COLO668 (cell line): ENCODE results near the gene KRTAP5-4.
"Not testable (repeated sequence)": the region's sequence is repeated elsewhere in the genome, so short reads cannot be mapped to it uniquely, and the experiment has no call there.

Experiments
- DNase-seq: peaks from one replicate; lab custom pipeline; 2025; ENCODE audit not compliant: unreplicated experiment; lab: John Stamatoyannopoulos, UW

The KRTAP5-4 gene, protein sequence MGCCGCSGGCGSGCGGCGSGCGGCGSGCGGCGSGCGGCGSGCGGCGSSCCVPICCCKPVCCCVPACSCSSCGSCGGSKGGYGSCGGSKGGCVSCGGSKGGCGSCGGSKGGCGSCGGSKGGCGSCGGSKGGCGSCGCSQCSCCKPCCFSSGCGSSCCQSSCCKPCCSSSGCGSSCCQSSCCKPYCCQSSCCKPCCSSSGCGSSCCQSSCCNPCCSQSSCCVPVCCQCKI

DNA sequence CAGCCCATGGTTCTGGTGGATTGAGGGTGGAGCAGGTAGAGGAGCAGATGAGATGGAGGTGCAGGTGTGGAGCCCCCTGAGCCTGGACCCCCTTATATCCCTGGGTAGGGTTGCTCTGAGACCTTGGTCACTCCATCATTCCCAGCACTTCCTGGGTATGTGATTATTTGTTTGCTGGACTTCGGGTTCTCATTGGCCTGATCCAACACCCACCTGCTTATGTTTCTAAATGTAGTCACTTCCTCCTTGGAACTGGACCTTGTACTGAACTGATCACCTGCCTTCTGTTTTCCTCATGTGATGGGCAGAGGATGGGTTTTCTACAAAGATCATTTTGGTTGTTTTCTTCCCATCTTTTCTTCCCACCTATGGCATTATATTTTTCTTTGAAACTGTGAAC lies at the start of gene KRTAP5-4:
Gene KRTAP5-4, minus strand, starts transcription at position 53 of the 400 bp plus-strand sequence. Its CDS starts 45 bp downstream, at position 8.
- peak; percentile 10 for DNase-seq

DNA sequence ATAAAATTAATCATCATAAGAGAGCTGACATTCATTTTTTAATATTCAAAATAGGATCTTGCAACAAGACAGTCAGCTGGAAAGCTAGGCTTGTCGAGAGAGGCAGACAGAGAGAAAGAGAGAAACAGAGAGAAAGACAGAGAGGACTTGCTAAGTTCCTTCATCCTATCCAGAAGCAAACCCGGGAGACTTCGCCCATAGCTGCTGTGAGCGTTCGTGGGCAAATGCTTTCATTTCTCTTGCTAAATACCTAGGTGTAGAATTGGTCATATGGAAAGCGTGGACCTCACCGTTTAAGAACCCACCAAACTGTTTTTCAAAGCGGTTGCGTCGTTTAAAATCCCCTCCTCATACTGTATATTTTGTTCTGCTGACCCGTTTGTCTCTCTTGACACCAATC lies 49.7 kb upstream of the KRTAP5-4 start:
- no peak for DNase-seq

DNA sequence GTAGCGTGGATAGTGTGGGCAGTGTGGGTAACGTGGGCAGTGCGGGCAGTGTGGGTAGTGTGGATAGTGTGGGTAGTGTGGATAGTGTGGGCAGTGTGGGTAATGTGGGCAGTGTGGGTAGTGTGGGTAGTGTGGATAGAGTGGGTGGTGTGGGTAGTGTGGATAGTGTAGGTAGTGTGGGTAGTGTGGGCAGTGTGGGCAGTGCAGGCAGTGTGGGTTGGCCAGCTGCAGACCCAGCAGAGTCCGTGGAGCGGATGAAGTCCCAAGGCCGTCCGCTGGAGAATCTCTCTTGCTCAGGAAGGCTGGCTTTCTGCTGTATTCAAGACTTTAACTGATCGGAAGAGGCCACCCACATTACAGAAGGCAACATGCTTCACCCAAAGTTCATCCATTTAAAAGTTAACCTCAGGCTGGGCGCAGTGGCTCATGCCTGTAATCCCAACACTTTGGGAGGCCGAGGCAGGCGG lies 49.0 kb upstream of the KRTAP5-4 start:
- DNase-seq, result no peak

DNA sequence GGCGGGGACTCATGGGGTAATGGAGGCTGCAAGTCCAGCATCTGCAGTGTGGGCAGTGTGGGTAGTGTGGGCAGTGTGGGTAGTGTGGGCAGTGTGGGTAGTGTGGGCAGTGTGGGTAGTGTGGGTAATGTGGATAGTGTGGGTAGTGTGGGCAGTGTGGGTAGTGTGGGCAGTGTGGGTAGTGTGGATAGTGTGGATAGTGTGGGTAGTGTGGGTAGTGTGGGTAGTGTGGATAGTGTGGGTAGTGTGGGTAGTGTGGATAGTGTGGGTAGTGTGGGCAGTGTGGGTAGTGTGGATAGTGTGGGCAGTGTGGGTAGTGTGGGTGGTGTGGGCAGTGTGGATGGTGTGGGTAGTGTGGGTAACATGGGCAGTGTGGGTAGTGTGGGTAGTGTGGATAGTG lies 48.5 kb upstream of the KRTAP5-4 start:
- not testable (repeated sequence) for DNase-seq

DNA sequence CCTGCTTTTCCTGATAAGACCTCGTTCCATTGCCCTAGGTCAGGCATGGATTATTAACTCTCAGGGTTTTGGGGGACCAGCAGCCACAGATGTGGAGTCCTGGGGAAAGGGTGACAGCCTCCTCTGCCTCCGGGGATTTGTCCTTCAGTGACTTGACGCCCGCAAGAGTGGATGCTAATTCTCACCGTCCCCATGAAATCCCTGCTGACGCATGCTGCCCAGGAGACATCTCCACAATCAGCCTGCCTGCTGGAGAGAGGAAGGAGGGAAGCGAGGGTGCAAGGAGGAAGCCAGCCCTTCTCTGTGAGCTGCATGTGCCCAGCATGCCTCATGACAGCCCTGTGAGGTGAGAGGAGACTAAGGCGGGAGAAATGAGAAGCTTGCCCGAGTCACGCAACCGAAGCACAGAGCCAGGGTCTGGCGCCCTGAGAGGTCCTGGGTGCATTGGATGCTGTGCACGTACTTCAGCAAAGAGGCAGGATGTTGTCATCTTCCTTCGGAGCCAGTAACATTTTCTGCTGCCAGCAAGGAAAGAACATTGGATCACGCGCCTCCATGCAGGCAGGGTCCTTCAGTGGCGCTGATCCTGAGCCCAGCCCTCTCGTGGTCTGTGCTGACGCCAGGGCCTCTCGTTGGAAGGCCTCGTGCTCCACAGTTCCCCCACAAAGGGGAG lies 47.7 kb upstream of the KRTAP5-4 start:
- no peak for DNase-seq

DNA sequence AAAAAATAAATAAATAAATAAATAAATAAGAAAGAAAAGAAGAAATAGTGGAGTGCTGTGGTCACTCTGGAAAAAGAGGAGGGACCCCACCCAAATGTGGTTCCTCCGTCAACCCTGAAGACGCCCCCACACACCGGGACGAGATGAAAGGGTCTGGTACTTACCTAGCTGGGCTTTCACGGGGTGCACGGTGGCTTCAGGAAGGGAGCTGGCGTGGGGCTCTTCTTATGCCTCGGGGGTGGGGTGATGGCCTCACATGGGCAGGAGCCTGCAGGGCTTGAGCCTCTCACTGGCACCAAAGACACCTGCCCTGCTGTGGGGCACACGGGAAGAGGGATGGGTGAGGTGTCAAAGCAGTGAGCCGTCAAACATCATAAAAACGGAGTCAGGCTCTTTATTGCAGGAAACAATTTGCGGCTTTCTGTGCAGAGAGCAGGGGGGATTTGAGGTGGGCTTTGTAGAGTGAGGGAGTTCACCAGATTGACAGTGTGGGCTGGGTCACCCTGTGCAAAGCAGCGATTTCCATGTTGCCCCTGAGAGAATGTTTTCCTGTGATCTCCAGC lies 47.1 kb upstream of the KRTAP5-4 start:
- DNase-seq, result no peak

DNA sequence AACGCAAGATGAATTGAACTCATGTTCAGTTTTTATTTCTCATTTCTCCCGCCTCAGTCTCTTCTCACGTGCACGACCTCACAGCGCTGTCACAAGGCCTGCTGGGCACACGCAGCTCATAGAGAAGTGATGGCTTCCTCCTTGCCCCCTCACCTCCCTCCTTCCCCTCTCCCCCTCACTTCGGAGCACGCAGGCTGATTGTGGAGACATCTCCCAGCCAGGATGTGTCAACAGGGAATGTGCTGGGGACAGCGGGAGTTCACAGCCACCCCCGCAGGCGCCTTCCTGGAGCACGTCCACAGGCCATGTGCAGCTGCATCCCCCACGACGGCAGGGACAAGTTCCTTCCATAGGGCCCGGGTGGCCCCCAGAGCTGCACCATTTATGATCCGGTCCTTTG lies 46.0 kb upstream of the KRTAP5-4 start:
- DNase-seq, result no peak

DNA sequence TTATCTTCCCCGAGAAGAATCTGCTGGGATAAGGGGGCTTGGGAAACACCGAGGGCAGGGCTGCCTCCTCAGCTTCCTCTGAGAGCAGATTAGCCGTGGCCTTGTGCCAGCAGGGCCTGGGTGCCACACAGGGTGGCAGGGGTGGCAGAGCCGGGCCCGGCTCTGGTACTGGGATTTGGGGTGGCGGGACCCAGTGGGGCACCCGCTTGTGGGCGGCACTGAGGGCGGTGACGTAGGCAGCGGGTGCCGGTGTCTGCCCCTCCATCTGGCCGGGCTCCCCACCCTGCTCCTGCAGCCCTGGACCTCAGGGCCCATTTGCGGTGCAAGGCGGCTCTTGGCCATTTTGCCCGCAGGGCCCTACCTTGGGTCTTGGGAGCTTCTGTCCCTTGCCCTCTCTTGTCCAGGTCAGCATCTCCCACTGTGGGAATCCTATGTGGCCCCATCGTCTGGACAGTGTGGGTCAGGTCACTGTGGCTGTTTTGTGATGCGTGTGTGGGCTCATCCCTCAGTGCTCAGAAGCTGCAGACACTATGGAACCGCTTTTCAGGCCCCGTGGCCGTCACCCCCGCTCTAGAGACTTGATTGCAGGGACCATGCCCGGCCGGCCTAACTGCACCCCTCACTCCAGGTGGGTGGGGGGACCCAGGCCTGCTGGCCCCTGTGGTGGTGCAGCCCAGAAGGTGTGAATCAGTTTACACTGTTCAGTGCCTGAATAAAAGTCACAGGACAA lies 45.3 kb upstream of the KRTAP5-4 start:
- DNase-seq, result no peak

DNA sequence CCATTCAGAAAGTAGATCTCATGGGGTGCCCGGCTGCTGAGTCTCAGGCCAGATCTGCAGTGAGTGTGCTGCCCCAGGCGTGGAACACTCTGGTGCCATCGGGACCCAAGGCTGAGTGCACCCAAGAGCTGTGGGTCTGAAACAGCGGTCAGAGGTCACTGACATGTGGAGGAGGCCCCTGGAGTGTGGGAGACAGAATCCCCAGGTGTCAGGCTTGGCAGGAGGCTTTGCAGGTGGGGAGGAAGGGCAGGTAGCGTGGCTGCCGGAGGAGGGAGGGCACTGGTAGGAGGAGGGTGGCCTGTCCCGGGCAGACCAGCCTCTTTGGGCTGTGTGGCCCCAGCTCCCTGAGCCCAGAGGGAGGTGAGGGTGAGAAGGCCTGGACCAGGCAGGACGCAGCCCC lies 43.4 kb upstream of the KRTAP5-4 start:
- no peak for DNase-seq

DNA sequence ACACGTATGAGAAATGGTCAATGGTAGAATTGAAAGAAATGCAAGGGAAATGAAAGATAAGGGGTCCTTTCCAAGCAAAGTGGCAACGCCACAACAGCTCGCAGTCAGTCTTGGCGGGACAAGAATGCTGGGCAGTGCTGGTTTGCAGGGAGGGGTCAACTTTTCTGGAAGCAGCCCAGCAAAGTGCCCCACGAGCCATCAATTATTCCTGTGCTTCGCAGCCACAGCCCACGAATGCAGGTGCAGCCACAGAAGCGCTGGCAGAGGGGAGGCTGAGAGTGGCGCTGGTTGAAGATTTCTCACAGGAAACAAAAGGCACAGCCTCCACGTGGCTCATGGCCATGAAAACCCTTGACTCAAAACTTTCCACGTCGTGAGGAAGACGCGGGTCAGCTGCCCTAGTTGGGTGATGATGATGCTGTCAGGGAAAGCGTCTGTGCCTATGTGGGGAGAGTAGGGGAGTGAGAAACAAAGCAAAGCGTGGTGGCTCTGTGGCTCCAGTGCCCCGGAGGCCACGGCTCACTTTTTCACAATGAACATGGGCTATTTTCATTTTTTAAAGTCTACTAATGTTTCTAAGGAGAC lies 40.9 kb upstream of the KRTAP5-4 start:
- not testable (repeated sequence) for DNase-seq

DNA sequence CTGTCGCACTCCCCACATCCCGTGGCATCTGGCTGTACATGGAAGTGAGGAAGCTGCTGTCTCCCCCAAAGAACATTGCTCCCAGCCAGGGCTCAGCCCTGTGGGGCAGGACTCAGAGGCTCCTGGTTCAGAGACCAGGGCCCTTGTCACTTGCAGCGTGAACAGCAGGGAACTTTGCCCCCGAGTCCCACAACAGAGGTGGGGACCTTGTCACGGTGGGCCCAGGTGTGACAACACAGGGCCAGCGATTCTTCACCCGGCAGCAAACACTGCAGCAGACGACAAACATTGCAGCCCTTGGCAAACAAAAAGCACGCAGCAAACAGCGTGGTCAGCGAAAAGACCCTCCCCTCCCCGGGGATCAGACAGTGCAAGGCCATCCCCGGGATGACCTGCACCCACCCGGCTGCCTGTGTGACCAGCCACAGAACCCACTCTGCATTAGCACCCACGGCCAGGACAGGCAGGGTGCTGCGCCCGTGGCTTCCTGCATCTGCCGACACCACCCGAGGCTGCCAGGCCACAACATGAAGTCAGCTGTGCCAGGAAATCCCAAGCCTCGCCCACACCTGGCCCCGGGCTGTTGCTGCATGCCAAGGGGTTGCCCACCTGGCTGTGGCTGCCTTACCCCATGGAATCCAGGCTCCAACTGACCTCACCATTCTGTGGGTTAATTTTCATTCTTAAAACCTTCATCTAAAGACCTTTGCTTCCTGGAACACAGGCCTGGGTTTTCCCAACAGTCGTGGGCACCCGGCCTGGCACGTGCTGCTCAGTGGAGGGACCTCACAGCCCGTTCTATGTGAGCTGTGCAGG lies 39.7 kb upstream of the KRTAP5-4 start:
- DNase-seq, result not testable (repeated sequence)

DNA sequence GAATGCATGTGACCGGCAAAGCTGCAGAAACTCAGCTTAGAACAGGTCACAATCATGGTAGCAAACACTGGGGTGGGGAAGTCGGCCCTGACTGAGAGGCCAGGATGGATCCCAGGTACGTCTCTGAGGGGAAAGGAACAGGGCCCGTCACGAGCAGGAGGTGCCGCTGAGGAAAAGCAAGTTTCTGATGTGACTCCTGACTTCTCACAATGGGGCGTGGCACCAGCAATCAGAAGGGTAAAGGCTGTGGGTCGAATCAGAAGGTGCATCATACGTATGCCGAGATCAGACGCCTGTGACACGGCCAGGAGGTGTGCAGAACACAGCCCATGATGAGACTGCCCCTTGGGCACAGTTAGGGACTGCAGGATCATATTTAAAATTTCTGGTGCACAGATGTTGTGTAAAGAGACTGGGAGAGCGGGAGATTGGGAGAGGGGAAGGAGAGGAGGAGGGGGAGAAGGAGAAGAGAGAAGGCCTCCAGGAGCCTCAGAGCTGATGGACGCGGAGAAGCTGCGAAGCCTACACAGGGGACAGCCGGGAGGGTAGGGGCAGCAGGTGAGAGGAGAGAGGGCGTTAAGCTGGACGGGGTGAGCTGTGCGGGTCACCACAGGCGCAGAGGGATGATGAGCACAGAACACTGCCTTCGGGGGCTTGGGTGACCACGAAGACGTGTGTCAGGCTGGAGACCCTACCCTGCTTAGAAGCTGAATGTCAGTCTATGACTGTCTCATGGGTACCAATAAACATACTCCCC lies 38.4 kb upstream of the KRTAP5-4 start:
- DNase-seq, result no peak

DNA sequence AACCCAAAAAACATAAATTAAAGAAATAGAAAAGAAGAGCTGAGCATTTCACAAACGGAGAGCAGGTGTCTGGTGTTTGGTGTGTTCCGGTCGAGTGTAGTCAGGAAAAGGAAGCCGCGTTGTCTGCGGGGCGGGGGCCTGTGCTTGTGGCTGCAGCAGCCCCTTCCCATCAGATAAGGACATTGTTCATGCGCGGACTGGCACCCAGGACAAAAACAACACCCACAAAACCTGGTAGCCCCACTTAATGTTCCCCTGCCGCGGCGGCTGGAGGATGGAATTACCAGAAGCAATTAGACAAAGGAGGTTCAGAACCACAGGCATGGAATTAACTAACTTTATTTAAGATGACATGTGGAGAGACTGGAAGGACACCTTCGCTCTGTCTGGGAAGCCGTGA lies 37.6 kb upstream of the KRTAP5-4 start:
- DNase-seq, result no peak

DNA sequence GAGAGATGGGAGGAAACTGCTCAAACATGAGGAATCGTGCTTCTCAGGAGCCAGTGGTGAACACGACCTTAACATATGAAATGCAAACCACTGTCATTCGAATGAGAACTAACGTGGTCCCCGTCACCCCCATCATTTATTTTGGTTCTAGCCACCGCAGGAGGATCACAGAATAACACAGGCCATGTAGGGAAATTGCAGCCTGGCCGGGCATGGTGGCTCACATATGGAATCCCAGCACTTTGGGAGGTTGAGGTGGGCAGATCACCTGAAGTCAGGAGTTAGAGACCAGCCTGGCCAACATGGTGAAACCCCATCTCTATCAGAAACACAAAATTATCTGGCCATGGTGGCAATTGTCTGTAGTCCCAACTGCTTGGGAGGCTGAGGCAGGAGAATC lies 34.7 kb upstream of the KRTAP5-4 start:
- no peak for DNase-seq

DNA sequence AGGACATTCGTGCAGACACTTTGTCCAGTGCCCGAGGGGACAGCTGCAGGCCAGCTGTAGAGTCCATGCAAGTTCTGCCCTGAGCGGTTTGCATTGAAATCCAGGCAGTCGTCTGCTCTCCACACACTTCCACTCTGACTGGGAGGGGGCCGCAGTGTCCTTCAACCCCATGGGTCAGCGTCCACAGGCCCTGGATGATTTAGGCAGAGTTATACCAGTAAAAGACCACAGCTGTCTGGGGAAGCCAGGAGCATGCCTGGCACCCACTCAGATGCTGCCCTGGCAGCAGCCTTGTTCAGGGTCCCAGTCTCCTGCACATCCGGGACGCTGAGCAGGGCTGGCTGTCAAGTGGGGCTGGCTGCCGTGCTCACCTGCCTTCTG lies 34.1 kb upstream of the KRTAP5-4 start:
- DNase-seq, result no peak

DNA sequence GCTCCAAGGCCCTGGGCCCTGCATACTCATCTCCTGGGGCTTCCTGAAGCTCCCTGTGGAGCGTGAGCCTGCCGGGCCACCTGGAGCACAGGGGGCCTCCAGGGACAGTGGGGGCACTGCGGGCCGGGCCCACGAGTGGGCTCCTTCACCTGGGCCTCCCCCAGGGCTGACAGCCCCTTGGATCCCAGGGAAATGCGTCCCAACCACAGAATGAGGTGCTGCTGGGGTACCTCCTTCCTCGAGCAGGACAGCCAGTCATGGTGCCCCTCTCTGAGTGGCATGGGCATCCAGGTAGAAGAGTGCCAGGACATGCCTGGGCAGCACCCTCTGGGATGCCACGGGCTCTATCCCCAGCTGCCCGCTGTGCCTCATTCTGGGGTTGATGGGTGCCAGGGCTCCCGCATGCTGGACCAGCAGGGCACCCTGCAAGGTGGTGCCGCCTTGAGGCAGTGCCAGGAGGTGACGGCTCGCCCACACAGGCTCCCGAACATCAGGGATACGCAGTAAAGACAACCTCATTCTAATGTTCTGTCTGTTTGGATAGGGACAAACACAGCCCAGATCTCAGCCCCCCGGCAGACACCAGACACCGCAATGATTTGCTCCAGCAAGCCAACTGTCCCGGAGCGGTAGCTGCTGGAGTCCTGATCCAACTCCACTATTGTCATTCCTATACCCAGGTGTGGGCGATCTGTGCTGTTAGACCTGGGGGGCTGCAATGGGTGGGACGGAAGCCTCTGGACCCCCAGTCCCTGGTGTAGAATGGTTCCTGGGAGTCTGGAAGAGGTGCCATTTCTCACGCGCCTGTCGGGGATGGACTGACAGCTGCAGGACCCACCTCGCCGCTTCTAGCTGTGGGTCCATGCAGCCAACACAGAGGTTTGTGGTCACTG lies 33.5 kb upstream of the KRTAP5-4 start:
- DNase-seq, result no peak

DNA sequence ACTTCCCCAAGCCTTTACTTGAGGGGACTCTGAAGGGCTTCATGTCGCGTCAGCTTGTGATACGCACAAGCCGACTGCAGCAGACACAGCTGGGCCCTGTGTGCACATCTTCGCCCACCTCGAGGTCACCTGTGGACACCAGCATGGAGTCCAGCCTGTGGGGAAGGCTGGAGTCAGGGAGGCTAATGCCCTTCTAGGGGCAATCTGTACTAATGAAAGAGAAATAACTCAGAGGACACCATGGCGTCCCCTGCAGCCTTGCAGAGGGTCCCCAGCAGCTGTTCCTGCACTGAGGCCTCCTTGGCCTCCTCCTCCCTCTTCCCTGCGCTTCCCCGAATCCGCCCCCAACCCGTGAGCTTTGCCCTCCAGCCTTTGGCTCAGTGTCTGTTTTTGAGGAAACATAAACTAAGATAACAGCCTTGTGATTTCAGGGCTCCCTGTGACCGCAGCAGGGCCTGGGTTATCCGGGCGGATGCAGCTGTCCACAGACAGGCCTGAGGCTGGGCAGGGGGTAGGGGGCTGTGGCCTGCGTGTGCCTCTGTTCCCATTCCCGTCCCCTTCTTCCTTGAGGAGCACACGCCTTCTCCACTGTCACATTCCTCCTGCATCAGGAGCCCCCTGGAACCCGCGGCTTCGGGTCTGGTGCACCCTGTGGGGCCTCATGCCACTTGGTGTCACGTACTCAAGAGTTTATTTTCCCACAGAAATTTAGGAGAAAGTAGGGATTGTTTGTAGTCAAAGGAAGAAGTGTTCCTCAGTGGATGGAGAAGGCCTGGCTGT lies 32.6 kb upstream of the KRTAP5-4 start:
- no peak for DNase-seq
